HEK293T (cell line): ENCODE results near the gene PTPRD.

ENCODE experiments used
- CTCF ChIA-PET: fragments of 350-600 bp; formaldehyde crosslinking; extraction: SDS; loops from one replicate; lab custom pipeline; 2021; ENCODE audit warnings: antibody characterized with exemption, inconsistent platforms; lab: Yijun Ruan, JAX
- POLR2A ChIA-PET: fragments of 350-600 bp; formaldehyde crosslinking; extraction: SDS; loops from one replicate; lab custom pipeline; 2020; ENCODE audit warnings: antibody characterized with exemption, inconsistent platforms; lab: Yijun Ruan, JAX
- DNase-seq: peaks from one replicate; pipeline ENCODE4 v3.0.0; 2012; ENCODE audit warnings: mixed read lengths; ENCODE audit errors: extremely low spot score
- ARNT ChIP-seq: fragments of 450-650 bp; IDR thresholded peaks from 2 replicates; pipeline ENCODE4 v1.6.1; 2017; ENCODE audit warnings: mild to moderate bottlenecking
- BHLHE40 ChIP-seq: fragments of 450-650 bp; IDR thresholded peaks from 2 replicates; pipeline ENCODE4 v1.6.1; 2016; ENCODE audit warnings: mild to moderate bottlenecking, moderate library complexity, borderline replicate concordance
- CTBP1 ChIP-seq: fragments of 450-650 bp; IDR thresholded peaks from 2 replicates; pipeline ENCODE4 v1.6.1; 2016; ENCODE audit warnings: borderline replicate concordance
- ELF4 ChIP-seq: fragments of 450-650 bp; IDR thresholded peaks from 2 replicates; pipeline ENCODE4 v1.6.1; 2017; ENCODE audit warnings: antibody characterized with exemption
- FOXA1 ChIP-seq: fragments of 450-650 bp; IDR thresholded peaks from 2 replicates; pipeline ENCODE4 v1.6.1; 2016; ENCODE audit warnings: mild to moderate bottlenecking
- FOXK2 ChIP-seq: fragments of 450-650 bp; IDR thresholded peaks from 2 replicates; pipeline ENCODE4 v1.6.1; 2016; ENCODE audit warnings: mild to moderate bottlenecking
- FOXM1 ChIP-seq: fragments of 450-650 bp; IDR thresholded peaks from 2 replicates; pipeline ENCODE4 v1.6.1; 2017; ENCODE audit warnings: mild to moderate bottlenecking, borderline replicate concordance
- HDGF ChIP-seq: fragments of 450-650 bp; IDR thresholded peaks from 2 replicates; pipeline ENCODE4 v1.6.1; 2017; ENCODE audit warnings: antibody characterized with exemption, borderline replicate concordance
- L3MBTL2 ChIP-seq: fragments of 450-650 bp; conservative IDR thresholded peaks from 2 replicates; pipeline ENCODE4 v1.6.1; 2016; ENCODE audit warnings: mild to moderate bottlenecking
- LEF1 ChIP-seq: fragments of 450-650 bp; IDR thresholded peaks from 2 replicates; pipeline ENCODE4 v1.6.1; 2017; ENCODE audit warnings: mild to moderate bottlenecking, borderline replicate concordance
- NFRKB ChIP-seq: fragments of 450-650 bp; IDR thresholded peaks from 2 replicates; pipeline ENCODE4 v1.6.1; 2016; ENCODE audit warnings: mild to moderate bottlenecking, moderate library complexity
- SP1 ChIP-seq: fragments of 450-650 bp; IDR thresholded peaks from 2 replicates; pipeline ENCODE4 v1.6.1; 2017
- SUZ12 ChIP-seq: fragments of 450-650 bp; IDR thresholded peaks from 2 replicates; pipeline ENCODE4 v1.6.1; 2016; ENCODE audit warnings: mild to moderate bottlenecking
- TARDBP ChIP-seq: fragments of 450-650 bp; IDR thresholded peaks from 2 replicates; pipeline ENCODE4 v1.6.1; 2016
- ZNF384 ChIP-seq: fragments of 450-650 bp; IDR thresholded peaks from 2 replicates; pipeline ENCODE4 v1.6.1; 2016
- TF ChIP-seq, protein P1 (sequence below): fragments of 450-650 bp; IDR thresholded peaks from 2 replicates; pipeline ENCODE4 v1.6.1; 2016

Gene PTPRD

DNA sequence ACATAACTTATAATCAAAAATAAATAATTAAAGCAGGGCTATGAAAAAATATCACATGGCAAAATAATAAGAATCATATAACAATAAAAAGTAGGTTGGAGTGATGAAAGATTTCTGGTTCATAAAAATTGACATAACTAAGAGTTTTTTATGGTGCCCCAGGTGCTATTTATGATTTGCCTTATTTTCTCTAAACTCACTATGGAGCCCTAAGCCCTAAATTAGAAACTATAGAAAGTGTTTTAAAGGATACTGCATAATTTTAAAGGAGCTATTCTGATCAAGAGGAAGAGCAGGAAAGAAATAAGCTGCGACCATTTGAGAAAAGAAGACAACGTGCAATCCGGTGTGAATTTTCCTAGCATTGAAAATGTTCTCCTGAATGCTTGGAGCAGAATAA is 2178.2 kb downstream of the PTPRD start:
- ChIA-PET POLR2A (no interaction called here), CTCF (no interaction called here)
- TF ChIP-seq ELF4 (no peak), SP1 (no peak), L3MBTL2 (no peak), ARNT (no peak), FOXA1 (no peak), TARDBP (no peak), CTBP1 (no peak), LEF1 (no peak), FOXK2 (no peak), NFRKB (no peak), SUZ12 (no peak), HDGF (no peak), FOXM1 (no peak), BHLHE40 (no peak), ZNF384 (no peak)
- TF ChIP-seq, protein P1, sequence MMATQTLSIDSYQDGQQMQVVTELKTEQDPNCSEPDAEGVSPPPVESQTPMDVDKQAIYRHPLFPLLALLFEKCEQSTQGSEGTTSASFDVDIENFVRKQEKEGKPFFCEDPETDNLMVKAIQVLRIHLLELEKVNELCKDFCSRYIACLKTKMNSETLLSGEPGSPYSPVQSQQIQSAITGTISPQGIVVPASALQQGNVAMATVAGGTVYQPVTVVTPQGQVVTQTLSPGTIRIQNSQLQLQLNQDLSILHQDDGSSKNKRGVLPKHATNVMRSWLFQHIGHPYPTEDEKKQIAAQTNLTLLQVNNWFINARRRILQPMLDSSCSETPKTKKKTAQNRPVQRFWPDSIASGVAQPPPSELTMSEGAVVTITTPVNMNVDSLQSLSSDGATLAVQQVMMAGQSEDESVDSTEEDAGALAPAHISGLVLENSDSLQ, result no peak
- no peak for DNase-seq

DNA sequence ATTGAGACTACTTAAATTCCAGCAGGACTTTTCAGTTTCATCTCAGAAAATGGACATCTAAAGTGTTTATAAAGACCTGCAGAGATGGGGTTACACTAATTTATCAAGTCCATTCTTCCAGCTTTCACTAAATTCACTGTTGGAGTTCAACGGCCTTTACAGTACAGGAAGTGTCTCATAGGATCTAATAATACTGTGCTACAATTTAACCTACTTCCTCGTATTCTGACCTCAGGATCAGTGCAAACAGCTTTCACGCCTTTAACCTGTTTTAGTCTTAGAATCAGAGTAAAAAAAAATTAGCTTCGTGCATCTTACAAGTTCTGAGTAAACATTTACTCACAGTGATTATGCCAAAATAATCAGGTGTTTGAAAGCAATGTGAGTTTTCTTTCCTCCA is 2180.6 kb downstream of the PTPRD start:
- TF ChIP-seq NFRKB (no peak), SP1 (no peak), FOXM1 (no peak), CTBP1 (no peak), ARNT (no peak), L3MBTL2 (no peak), TARDBP (no peak), LEF1 (no peak), FOXA1 (no peak), SUZ12 (no peak), HDGF (no peak)
- POLR2A ChIA-PET, result no interaction called here
- no peak for DNase-seq
- CTCF ChIA-PET, result no interaction called here

DNA sequence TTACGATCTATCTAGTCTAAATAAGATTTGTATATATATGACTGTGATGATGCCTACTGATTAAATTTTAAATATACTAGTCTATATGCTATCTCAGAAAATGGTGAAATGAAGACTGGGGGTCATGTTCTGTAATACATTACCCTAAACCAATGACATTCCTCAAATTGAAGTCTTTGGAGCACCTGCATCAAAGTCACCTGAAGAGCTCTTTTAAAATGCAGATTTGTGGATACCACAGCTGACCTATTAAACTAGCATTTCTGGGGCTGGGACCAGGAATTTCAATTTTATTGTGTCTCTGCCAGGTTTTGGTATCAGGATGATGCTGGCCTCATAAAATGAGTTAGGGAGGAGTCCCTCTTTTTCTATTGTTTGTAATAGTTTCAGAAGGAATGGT is 2181.3 kb downstream of the PTPRD start:
- ChIA-PET CTCF (no interaction called here), POLR2A (no interaction called here)
- DNase-seq, result no peak
- TF ChIP-seq FOXM1, result no peak
- TF ChIP-seq FOXA1, result no peak
- TF ChIP-seq HDGF, result no peak
- TF ChIP-seq ELF4, result no peak
- TF ChIP-seq BHLHE40, result no peak

DNA sequence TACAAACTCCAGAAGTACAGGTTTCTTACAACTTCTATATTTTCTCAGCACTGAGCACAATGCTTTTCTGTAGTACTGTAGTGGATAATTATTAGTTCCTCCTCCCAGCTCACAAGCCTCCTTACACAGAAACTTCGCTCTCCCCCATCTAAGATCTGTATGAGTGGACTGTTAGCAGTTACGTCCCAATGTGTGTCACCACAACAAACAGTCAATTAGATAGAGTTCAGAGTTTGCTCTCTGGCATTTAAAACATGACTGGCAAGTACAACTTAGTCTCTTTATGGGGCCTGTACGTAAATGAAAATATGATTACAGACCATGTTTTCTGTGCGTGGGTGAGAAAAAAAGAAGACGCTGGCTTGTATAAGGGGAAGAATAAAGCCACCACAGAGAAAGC is 2181.9 kb downstream of the PTPRD start:
- TF ChIP-seq L3MBTL2 (no peak), LEF1 (no peak), TARDBP (no peak), FOXA1 (no peak), ELF4 (no peak), FOXK2 (no peak)
- DNase-seq, result no peak
- ChIA-PET CTCF (no interaction called here), POLR2A (no interaction called here)

DNA sequence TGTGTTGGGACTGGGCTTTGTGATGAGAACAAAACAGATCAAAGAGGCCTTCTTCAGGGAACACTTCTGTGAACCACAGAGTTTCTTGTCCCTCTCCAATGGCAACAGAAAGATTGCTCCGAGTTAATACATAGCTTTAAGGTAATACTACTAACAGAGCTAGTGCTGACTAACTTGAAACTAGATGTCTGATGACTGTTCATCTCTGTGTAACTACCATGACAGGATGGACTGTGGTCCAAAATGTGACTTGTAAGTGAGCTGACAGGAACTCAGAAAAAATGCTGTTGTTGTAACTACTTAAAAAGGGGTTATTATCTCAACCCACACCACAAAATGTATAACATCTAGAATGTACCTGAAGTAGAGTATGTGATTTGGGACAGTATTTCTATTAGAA is 2183.0 kb downstream of the PTPRD start:
- ChIA-PET CTCF (no interaction called here), POLR2A (no interaction called here)
- DNase-seq, result no peak
- TF ChIP-seq, protein P1, result no peak
- no peak for TF ChIP-seq FOXM1
- no peak for TF ChIP-seq CTBP1
- no peak for TF ChIP-seq TARDBP
- TF ChIP-seq ZNF384, result no peak
- no peak for TF ChIP-seq ELF4
- no peak for TF ChIP-seq L3MBTL2
- TF ChIP-seq LEF1, result no peak
- TF ChIP-seq SUZ12, result no peak

DNA sequence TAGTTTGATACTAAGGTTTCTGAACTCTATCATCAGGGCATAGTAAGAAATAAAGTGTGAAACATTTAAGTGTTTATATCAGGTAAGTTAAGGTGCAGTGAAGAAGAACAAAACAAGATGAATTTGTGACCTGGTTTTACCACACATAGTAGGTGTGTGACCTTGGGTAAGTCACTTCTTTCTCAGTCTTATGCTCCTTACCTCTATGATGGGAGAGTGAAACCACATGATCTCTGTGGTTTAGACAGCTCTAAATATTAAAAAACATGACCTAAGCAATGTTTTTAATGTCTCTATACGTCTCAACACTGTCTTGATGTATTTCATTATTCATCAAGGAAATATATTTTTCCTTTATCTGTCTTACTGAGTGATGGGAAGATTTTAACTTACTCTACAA is 2183.6 kb downstream of the PTPRD start:
- TF ChIP-seq TARDBP, result no peak
- no peak for TF ChIP-seq FOXM1
- no peak for TF ChIP-seq HDGF
- TF ChIP-seq ELF4, result no peak
- no peak for TF ChIP-seq SP1
- DNase-seq, result no peak
- ChIA-PET CTCF (no interaction called here), POLR2A (no interaction called here)

DNA sequence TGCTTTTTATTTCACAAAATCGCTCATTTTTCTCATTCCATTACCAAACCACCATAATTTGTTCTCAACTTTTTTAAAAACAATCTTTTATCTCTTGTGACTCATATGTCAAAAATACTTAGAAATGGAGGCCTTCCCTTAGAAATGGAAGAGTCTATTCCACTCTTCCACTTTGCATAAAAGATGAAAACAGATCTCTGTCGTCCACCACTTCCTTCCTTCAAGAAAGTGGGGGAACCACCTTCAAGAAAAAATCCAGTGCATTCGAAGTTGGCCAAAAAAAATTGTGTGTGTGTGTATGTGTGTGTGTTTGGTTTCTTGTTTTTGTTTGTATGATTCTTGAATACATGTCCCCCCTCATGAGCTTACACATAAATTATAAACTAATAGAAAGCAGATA is 2184.4 kb downstream of the PTPRD start:
- CTCF ChIA-PET, result no interaction called here
- POLR2A ChIA-PET, result no interaction called here
- TF ChIP-seq FOXA1 (no peak), NFRKB (no peak), SP1 (no peak), CTBP1 (no peak), ELF4 (no peak), L3MBTL2 (no peak), BHLHE40 (no peak), SUZ12 (no peak), FOXM1 (no peak), HDGF (no peak), ARNT (no peak), FOXK2 (no peak), ZNF384 (no peak), TARDBP (no peak)
- TF ChIP-seq, protein P1, result no peak
- DNase-seq, result no peak
